ENCODE results near the gene KDM4C. TPM values are rescaled to one million over a fixed set of nuclear protein-coding genes. Genes with fewer than 3 reads are reported as not detected.

The KDM4C gene
- polyA plus RNA-seq, 1 donor (not counting 4 experiments of a cell fraction or from before 2014, with no cell fraction given): 17.2 TPM

DNA sequence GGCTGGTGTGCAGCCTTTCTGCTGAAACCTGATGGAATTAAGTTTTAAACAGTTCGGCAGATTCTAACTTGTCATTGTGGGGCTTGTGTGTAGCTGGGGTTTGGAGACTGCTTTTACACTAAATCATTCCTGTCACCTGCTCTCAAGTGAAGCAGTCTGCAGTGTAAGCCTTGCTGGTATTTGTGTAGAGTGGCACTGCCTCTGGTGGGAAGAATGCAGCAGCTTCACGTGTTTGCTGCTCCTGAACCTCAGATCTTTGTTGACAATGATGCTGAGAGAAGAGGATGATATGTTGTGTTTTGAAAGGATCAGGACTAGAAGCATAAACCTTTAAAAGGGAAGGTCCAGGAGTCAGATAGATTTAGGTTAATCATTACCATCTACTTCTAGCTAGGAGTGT, 88.1 kb downstream of the KDM4C start:
- peaks cover 2% of the 10 kb centered on the region for H3K4me1 ChIP-seq (ENCODE audit: control insufficient read depth, extremely low read depth, insufficient read depth, low read length)
- no peaks in the 10 kb centered on the region for H3K36me3 ChIP-seq (ENCODE audit: control insufficient read depth in 2 of 2, extremely low read depth in 1 of 2, insufficient read depth in 2 of 2, low read length in 2 of 2)
- dilution Hi-C loops (cut with MboI; ENCODE audit: extremely low pct_ligation_motif_present, low sequenced_read_pairs): no loop called here
- no peak overlapping the region for H3K4me2 ChIP-seq (ENCODE audit: control insufficient read depth, extremely low read depth, insufficient read depth, low read depth, low read length)
- DNase-seq (ENCODE audit: low read depth, low spot score) (no peak), FAIRE-seq (no peak)
- no peak overlapping the region for H3K27ac ChIP-seq (ENCODE audit: control insufficient read depth, insufficient read depth, low read length)
- no peak overlapping the region for H2AFZ ChIP-seq (ENCODE audit: control insufficient read depth, low read length)
- H3K79me2 ChIP-seq (ENCODE audit: control insufficient read depth, insufficient read depth, low read length): no peaks in the 10 kb centered on the region
- no peak overlapping the region for H3K9ac ChIP-seq (ENCODE audit: control insufficient read depth, extremely low read depth, insufficient read depth, low read length)
- no peaks in the 10 kb centered on the region for H4K20me1 ChIP-seq (ENCODE audit: control insufficient read depth, extremely low read depth, insufficient read depth, low read length)
- H3K9me3 ChIP-seq (ENCODE audit: control insufficient read depth, low read depth, low read length): no peaks in the 10 kb centered on the region
- no peaks in the 10 kb centered on the region for H3K9me1 ChIP-seq (ENCODE audit: control insufficient read depth, extremely low read depth, insufficient read depth, low read length)
- H3K27me3 ChIP-seq (ENCODE audit: control insufficient read depth, extremely low read depth, insufficient read depth, low read length): no peaks in the 10 kb centered on the region
- H3K4me3 ChIP-seq (ENCODE audit: control insufficient read depth in 2 of 3, extremely low read depth in 1 of 3, insufficient read depth in 2 of 3, low read depth in 1 of 3, low read length in 3 of 3): no peak overlapping the region
- TF ChIP-seq, protein P1, sequence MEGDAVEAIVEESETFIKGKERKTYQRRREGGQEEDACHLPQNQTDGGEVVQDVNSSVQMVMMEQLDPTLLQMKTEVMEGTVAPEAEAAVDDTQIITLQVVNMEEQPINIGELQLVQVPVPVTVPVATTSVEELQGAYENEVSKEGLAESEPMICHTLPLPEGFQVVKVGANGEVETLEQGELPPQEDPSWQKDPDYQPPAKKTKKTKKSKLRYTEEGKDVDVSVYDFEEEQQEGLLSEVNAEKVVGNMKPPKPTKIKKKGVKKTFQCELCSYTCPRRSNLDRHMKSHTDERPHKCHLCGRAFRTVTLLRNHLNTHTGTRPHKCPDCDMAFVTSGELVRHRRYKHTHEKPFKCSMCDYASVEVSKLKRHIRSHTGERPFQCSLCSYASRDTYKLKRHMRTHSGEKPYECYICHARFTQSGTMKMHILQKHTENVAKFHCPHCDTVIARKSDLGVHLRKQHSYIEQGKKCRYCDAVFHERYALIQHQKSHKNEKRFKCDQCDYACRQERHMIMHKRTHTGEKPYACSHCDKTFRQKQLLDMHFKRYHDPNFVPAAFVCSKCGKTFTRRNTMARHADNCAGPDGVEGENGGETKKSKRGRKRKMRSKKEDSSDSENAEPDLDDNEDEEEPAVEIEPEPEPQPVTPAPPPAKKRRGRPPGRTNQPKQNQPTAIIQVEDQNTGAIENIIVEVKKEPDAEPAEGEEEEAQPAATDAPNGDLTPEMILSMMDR (optimal IDR thresholded peaks at IDR 0.05 in 1 of 3, IDR thresholded peaks at IDR 0.05 in 1 of 3, conservative IDR thresholded peaks at IDR 0.05 in 1 of 3; ENCODE audit: extremely low read depth in 1 of 3, insufficient read depth in 2 of 3, low read length in 3 of 3): peak; percentile 45 to 50 (median 45)
- TF ChIP-seq EZH2 (IDR thresholded peaks at IDR 0.05; ENCODE audit: low read length): no peak

DNA sequence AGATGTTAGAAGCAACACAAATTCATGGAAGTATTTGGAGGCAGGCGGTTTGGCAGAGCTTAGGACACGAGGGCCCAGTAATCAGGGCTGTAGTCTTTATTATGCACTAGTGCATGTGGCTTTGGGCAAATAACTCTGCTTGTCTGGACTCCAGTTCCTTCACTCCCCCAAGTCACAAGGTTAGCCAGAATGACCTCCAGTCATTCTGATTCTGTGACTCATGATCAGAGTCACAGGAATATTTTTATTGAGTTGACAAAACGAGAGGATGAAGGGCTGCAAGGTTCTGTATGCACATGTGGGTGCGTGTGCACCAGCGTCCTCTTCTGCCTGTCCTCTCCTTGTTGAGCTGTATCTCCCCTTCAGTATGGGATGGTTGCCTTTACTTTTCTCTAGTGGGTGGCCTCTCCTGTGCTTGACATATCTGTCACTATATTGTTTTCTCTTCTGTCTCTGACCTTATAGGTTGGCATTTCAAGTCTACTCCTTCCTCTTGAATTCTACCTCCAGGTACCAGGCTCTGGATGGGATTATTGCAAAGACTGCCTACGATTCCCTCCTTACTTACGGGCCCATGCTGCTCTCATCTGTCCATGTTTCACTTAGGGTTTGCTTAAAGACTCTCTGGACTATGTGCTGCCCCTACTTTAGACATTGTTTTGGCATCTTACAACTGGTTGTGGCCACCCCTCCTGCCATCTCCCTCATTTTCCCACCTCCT, 94.6 kb downstream of the KDM4C start:
- Histone ChIP-seq H3K9me3 (ENCODE audit: control insufficient read depth, low read depth, low read length) (no peaks in the 10 kb centered on the region), H3K9ac (ENCODE audit: control insufficient read depth, extremely low read depth, insufficient read depth, low read length) (no peak overlapping the region), H4K20me1 (ENCODE audit: control insufficient read depth, extremely low read depth, insufficient read depth, low read length) (no peaks in the 10 kb centered on the region), H3K36me3 (ENCODE audit: control insufficient read depth in 2 of 2, extremely low read depth in 1 of 2, insufficient read depth in 2 of 2, low read length in 2 of 2) (no peaks in the 10 kb centered on the region), H3K27me3 (ENCODE audit: control insufficient read depth, extremely low read depth, insufficient read depth, low read length) (no peaks in the 10 kb centered on the region), H3K79me2 (ENCODE audit: control insufficient read depth, insufficient read depth, low read length) (no peaks in the 10 kb centered on the region), H3K4me3 (ENCODE audit: control insufficient read depth in 2 of 3, extremely low read depth in 1 of 3, insufficient read depth in 2 of 3, low read depth in 1 of 3, low read length in 3 of 3) (no peak overlapping the region), H3K4me1 (ENCODE audit: control insufficient read depth, extremely low read depth, insufficient read depth, low read length) (no peaks in the 10 kb centered on the region), H3K9me1 (ENCODE audit: control insufficient read depth, extremely low read depth, insufficient read depth, low read length) (no peaks in the 10 kb centered on the region), H3K4me2 (ENCODE audit: control insufficient read depth, extremely low read depth, insufficient read depth, low read depth, low read length) (no peak overlapping the region), H3K27ac (ENCODE audit: control insufficient read depth, insufficient read depth, low read length) (no peak overlapping the region), H2AFZ (ENCODE audit: control insufficient read depth, low read length) (no peak overlapping the region)
- DNase-seq (ENCODE audit: low read depth, low spot score) (no peak), FAIRE-seq (no peak)
- dilution Hi-C loops (cut with MboI; ENCODE audit: extremely low pct_ligation_motif_present, low sequenced_read_pairs): no loop called here
- no peak for TF ChIP-seq EZH2 (IDR thresholded peaks at IDR 0.05; ENCODE audit: low read length)
- TF ChIP-seq, protein P1 (optimal IDR thresholded peaks at IDR 0.05 in 1 of 3, IDR thresholded peaks at IDR 0.05 in 1 of 3, conservative IDR thresholded peaks at IDR 0.05 in 1 of 3; ENCODE audit: extremely low read depth in 1 of 3, insufficient read depth in 2 of 3, low read length in 3 of 3): no peak
